Ramos (cell line): ENCODE results near the gene TBX15.
"Not testable (repeated sequence)": the region's sequence is repeated elsewhere in the genome, so short reads cannot be mapped to it uniquely, and the experiment has no call there.

Experiments
- in situ Hi-C: fragments of 300-500 bp; cut with MboI; formaldehyde crosslinking; loops from one replicate; pipeline ENCODE4 v1.14.3; 2022; ENCODE audit warnings: low sequenced_read_pairs; ENCODE audit not compliant: unreplicated experiment

Gene TBX15

DNA sequence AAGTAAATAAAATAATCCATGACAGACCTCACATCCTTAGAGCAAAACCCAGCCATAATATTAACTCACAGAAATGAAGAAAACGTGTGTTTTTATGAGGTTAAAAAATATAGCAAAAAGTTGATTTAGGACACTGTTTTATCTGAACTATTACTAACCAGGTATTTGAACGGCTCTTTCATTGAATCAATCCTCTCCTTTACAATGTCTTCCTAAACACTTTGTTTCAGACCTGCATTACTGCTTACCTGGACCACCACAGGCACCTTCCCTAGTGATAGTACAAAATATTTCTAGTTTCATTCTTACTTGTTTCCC, 25.0 kb downstream of the TBX15 start:
- in situ Hi-C loops = no loop called here

DNA sequence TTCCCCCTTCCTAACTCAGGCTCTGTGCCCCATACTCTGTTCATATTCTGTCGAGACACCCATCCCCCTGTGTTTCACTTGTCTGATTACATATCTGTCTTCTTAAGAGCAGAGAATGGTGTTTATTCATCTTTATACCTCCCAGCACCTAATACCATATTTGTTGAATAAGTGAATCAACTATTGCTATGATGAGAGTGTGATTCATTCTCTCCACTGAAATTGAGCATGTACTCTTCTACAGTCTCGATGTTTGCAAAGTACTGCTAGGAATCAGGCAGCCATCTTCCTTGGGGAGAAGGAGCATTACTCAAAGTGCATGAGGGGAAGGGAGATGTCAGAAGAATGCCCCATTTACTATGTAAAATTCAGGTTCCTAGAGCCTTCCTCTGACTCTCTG, 27.0 kb downstream of the TBX15 start:
- in situ Hi-C loops = no loop called here

DNA sequence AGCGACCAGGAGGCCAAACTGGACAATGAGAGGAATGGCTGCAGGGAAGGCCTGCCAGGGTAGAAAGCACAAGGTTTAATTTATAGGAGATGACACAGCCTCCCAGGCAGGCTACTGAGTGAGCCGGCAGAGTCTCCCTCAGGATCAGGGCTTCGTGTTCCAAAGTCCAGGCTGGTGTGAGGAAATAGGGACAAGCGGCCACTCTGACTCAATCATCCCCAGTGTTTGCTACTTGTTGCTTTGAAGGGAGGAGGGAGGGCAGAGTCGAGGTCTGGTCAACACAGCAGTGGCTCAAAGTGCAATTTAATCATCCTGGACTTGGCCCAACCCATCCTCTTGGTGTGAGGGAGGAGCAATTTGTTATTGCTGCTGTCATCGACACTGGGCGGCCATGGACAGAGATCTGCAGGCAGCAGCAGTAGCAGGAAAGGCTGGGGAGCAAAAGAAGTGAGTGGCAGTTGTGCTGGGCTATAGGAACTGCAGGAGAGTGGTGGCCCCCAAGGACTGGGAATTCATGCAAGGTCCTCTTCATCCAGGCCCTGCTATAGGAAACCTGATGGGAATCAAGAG, 27.5 kb downstream of the TBX15 start:
- in situ Hi-C loops = no loop called here

DNA sequence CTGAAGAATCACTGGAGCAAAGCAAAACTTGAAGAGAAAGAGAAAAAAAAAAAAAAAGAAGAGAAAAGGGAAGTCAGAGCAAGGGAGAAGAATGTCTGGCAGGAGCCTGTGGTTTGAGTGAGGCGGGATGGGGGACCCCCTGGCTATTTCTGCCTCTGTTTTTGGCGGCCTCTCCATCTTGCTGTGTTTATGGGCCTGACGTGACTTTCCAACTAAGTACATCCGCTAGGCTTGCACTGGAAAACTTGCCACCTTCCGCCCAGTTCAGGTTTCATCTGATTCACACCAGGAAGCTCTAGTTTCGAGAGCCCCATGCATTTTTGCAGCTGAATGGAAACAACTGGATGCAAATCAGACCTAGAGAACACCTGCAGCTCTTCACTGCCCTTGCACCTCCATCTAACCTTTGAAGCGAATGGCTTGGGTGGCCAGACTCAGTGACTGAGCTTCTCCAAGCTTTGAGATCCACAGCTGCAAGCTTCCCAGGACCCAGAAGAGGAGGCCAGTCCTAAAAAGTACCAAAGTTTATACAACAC, 28.0 kb downstream of the TBX15 start:
- in situ Hi-C loops = no loop called here

DNA sequence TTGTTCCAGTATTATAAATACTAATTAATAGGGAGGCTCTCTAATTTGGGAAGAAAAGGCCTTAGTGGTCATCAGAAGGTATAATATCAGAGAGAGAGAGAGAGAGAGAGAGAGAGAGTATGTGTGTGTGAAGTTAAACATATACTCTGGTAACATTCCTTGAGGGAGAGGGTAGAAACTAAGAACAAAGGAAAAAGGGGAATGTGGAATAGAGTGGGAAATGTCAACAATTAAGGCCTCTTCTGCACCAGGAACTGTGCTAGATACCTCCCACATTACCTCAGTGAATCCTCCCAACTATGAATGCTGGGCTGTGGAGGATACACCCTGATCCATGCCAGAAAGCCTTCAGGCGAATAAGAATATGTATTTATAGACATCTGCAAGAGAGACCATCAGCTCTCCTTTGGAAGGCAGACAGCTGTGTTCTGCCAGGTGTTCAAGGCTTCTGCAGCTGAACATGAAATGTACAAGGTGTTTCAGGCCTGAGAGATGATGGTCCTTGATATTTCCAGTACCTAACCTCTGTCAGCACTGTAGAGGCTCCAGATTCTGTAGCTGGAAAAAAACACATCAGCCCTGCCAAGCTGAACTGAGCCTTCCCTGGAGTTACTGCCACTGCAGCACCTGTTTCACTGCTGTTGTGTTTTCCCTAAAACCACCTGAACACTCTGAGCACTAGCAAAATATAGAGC, 29.1 kb downstream of the TBX15 start:
- in situ Hi-C loops = no loop called here

DNA sequence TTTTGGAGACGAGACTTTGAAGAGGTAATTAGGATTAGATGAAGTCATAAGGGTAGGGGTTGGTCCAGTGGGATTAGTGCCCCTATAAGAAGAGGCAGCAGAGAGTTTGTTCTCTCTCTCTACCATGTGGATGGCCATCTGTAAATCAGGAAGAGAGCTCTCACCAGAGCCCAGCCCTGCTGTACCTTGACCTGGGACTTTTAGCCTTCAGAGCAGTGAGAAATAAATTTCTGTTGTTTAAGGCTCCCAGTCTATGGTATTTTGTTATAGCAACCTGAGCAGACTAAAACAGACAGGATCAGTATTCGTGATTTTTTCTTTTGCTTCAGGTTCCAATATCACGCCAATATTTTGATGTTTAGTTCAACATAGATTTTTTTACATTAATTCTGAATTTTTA, 30.0 kb downstream of the TBX15 start:
- in situ Hi-C loops = no loop called here

DNA sequence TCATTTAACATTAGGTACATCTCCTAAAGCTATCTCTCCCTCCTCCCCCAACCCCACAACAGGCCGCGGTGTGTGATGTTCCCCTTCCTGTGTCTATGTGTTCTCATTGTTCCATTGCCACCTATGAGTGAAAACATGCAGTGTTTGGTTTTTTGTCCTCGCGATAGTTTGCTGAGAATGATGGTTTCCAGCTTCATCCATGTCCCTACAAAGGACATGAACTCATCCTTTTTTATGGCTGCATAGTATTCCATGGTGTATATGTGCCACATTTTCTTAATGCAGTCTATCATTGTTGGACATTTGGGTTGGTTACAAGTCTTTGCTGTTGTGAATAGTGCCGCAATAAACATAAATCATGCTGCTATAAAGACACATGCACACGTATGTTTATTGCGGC, 30.6 kb downstream of the TBX15 start:
- in situ Hi-C loops = not testable (repeated sequence)

DNA sequence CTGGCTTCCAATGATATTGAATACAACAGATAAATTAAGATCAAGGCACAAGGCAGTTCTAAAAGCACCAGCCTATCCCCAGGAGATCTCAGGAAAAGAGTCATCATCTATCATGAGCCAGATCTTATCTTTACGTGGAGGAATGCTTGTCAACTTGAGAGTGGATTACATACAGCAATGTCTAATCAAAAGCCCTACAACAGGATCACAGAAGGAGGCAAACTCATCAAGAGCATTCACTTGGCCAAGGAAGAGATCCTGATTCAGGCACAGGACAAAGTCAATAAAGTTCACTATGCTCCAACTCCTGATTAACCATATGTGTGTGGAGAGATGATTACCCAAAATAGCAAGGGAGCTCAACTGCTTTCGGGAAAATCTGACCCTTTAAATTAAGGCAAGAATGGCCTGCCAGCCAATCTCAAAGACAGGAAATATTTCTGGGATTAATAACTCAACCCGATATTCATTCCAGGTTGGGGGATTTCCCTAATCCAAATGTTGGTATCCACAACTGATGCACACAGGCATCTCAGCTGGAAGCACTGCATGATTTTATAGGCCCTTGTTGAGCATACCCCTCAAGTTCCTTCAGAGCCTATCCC, 33.7 kb downstream of the TBX15 start:
- in situ Hi-C loops = no loop called here

DNA sequence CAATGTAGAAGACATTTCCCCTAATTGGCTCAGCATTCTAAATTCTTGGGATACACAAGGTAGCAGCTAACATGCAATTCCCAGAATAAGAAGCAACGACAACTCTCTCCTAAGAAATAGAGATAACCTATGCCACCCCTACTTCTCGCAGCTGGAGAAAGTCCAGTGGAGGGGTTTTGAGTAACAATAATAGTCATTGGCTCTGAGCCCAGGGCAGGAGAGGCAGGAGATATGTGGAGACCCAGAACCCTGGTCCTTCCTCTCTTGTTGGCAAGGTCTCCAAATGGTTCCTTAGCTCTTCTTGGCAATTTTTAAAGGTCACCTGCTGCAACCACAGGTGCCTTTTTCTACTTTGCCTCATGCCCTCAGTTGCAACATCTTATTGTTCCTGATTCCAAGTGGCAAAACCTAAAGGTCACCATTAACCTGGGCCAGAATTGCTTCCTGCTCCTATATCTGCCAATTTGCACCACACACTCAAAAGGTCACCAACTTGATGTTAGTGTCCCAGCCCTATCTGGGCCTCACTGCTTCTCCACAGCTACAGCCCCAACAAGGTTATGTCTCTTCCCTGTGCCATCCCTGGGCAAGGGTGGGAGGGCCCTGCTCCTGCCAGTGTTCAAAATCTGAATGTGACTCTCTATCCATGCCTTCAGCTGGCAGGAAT, 36.7 kb downstream of the TBX15 start:
- in situ Hi-C loops = no loop called here

DNA sequence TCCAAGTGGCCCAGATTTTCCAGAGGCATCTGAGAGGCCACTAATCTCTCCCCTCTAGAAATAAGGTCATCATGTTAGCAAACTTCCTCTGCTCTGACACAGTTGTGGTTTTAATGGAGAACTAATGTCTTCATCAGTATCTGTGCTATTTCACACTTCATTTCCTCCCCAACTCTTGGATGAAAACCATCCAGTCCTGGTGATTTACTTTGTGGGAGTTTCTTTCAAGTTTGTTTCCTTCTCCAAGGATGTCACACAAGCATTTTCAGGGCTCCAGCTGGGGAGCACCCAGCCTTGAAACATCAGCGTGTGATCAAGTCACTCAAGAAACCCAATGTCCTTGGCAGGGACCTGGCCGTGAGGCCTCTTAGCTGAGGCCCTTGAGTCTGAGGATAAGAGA, 38.8 kb downstream of the TBX15 start:
- in situ Hi-C loops = no loop called here

DNA sequence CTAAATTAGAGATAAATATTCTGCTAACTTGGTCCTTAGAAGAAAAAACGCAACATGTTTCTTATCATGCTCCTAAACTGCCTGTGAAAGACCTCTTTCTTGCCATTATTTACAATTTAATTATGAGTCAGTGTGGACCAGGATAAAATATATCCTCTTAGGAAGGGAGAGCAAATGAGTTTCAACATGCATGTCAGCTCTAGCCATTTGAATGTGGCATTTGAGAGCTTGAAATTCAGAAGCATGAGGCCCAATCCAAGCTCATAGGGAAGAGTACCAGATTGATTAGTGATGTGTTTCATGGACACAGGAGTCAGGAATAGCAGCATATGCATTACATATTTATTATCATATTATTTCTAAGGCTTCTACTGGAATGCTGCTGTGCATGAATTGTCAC, 39.3 kb downstream of the TBX15 start:
- in situ Hi-C loops = no loop called here

DNA sequence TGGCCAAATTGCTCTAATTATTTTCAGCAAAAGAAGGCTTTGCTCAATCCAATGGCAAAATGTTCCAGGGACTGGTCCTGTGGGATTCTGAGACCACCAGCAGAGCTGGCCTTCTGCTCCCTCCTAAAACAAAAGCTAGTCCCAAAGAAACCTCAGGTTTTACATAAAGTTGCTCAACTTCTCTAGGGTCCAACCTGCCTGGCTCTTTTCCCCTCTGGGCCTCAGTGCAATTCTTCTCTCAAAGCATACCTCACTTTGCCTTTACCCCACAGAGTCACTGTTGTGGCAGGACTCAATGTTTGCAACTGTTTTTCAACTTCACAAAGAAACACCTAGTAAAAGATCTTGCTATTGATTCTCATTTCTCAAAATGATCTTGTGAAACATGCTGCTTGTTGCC, 39.8 kb downstream of the TBX15 start:
- in situ Hi-C loops = no loop called here

DNA sequence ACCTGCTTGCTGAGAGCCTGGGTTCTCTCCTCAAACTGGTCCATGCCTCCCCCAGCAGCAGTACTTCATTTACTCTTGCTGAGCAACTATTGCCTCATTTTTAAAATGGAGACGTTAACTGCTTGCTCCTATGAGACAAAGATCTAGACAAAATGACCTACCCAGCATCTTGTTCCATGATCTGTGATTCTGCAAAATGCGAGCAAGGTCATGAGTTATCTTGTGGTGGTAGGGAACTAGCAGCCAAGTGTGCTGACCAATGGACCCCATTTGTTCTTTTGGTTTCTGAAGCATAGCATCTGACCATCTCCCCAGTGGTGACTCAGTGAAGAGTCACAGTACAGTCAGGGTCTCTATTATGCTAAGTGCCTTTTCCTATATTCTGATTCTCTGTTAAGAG, 40.4 kb downstream of the TBX15 start:
- in situ Hi-C loops = no loop called here

DNA sequence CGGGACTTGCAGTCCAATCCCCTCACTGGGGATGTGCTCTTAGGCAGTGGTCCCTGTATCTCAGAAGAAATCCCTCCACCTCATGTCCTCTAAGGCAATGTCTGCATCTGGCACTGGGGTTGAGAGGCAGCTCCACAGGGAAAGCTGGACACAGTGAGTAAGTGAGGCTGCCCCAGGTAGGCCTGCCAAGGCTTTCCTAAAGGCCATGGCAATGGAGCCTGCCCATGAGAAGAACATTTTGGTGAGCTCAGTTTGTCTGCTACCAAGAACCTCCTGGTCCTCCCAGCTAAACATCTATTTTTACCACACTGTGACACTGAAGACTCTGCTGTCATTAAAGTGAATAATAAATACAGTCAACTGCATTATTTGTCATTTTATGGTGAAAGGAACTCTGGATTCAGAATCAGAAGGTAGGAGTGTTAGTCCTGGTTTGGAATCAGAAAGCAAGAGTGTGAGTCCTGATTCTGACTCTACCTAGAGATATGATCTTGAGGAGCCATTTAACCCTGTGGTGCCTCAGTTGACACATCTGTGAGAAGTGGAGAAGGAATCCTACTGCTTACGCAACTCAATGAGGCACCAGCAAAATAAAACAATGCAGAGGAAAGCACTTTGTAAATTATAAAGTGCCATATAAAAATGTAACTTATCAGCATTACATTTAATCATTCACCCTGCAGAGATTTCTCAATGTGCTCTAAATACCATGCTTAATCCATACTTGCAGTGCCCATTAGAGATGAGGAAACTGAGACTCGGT, 41.0 kb downstream of the TBX15 start:
- in situ Hi-C loops = no loop called here

DNA sequence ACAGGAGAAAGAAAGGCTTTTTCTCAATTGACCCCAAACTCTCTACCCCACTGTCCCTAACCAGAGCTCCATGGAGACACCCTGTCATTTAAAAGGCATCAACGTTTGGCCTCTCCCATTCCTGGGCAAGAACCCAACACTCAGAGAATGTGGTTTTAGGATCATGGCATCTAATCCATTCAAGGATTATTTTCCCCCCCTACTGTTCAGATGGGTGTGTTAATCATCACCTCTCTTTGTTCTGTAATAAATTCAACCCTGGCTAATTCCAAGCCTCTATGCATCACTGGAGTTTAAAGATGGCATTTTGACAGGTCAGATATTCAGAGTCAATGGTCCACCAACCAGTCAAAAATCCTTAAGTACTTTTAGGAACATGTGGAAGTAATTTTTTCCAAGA, 42.7 kb downstream of the TBX15 start:
- in situ Hi-C loops = no loop called here

DNA sequence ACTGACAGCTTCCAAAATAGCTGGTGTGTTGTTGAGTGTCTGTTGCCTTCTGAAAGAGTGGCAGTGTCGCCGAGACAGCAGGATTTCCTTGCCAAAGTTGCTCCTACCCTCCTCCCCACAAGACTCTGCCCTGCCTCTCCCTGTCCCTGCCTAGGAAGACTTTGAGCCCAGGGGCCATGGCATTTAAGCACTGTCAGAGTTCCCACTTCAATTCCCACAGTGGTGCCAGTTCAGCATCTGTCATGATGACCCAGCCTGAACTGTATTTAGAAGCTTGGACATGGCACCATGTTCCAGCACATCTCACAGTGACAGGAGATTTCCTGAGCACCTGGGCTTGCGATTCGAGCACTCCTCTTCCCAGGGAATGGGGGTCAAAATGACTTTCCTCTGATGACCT, 43.6 kb downstream of the TBX15 start:
- in situ Hi-C loops = no loop called here

DNA sequence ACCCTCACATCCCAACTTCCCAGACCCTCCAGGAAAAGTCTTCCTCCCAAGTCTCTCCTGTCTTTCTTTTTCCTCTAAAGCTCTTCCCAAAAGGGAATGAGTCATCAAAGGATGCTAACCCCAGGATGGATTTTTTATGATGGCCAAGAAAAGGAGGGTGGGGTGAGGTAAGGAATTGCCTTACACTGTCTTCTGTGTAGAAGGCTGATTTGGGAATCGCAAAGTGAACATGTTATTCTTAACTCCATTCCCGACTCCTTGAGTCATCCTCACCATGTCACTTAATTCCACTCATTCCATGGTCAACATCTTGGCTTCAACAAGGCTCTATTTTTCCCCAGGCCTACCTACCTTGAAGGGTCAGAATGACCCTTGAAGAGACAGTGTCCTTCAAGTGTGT, 44.0 kb downstream of the TBX15 start:
- in situ Hi-C loops = no loop called here

DNA sequence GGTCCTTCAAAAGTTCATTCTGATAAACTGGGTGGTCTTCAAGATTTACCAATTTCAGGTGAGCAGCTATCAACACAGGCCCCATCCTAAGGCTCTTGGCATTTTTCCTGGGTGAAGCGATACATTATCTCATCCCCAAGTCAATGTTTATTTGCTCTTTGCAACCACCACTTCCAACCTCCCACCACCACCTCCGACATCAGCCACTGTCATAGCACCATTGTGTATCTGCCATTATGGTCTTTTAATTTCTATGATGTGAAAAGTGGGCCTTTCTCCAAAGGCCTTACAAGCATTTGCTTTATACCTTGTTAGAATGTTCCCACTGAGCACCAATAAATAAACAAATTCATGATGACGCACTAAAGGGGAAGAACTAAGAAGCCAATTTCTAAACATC, 47.2 kb downstream of the TBX15 start:
- in situ Hi-C loops = no loop called here

DNA sequence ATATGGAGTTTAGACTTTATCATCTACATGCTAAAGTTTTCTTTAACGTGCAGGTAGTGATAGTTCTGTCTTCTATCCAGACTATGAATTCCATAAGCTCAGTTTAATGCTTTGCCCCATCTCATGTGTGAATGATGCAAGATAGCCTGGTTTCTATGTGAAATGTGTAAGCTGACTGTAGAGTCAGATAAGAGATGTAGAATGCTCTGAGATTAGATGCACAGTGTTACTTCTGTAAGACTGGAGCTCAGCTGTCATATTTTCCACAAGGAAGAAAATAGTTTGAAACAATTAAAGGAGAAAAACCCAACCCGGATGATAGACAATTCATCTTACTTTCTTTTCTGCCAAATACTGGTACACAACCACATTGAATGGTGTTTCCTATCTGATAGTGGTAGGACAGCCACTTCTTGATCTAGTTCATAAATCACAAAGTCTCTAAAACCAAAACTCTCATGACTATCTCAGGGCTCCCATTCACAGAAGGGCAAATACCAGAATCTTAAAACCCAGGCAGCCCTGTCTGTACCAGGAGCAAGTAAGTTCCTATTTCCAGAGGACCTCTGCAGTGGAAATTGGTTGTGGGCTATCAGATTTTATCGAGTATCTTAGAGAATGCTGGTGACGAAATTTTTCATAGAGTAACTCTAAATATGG, 50.6 kb downstream of the TBX15 start:
- in situ Hi-C loops = no loop called here

DNA sequence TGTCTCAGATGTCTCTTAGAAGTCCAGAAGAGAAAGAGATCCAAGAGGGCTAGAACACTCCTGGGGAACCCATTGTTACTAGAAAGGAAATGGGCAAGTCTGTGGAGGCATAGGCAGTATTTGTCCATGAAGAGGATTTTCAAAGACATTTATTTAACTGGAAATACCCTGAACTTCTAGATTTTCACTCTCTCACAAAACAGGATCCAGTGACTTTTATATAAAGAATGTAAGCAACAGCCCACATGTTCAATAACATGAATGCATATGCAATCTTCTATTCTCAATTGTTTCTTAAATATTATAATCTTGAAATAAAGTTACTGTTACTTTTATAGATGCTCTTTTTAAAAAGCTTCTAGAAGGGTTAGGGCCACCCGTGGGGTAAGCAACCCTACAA, 53.4 kb downstream of the TBX15 start:
- in situ Hi-C loops = no loop called here
